ENCODE data around the gene TM4SF18.
A peak's percentile ranks its signal among the peaks of the same experiment; 100 is the strongest.

The TM4SF18 gene

DNA sequence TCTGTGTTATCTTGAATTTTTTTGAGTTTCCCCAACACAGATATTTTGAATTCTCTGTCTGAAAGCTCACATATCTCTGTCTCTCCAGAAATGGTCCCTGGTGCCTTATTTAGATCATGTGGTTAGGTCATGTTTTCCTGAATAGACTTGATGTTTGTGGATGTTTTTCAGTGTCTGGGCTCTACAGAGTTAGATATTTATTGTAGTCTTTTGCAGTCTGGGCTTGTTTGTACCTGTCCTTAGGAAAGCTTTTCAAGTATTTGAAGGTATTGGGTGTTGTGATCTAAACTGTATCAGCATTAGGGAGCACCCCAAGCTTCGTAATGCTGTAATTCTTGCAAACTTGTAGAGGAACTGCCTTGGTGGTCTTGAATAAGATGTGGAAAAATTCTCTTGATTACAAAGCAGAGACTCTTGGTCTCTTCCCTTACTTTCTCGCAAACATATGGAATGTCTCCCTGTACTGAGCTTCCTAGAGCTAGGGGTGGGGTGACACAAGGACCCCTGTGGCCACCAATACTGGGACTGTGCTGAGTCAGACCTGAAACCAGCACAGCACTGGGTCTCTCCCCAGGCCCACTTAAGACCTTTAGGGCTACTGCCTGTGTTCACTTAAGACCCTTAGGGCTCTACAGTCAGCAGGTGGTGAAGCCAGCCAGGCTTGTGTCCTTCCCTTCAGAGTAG lies 26.5 kb downstream of the TM4SF18 start:
- Histone ChIP-seq H4K8ac (ENCODE audit: low read depth, low read length) (no peak overlapping the region), H4K91ac (ENCODE audit: low read depth, low read length) (peak overlapping the region; percentile 6), H3K4me1 (ENCODE audit: control insufficient read depth in 1 of 2, insufficient read depth in 2 of 2, low read length in 2 of 2) (peaks cover 2% of the 10 kb centered on the region in 2 experiments), H3K23ac (ENCODE audit: low read length) (no peak overlapping the region), H3K14ac (ENCODE audit: low read length) (no peak overlapping the region), H4K12ac (ENCODE audit: low read depth, low read length) (no peak overlapping the region), H3K79me1 (ENCODE audit: low read length) (no peaks in the 10 kb centered on the region), H3K4ac (ENCODE audit: low read depth, low read length) (no peak overlapping the region), H2AK5ac (ENCODE audit: low read length) (no peak overlapping the region), H3K27ac (ENCODE audit: low read depth, low read length) (no peak overlapping the region), H2BK5ac (ENCODE audit: low read depth, low read length, poor library complexity) (no peak overlapping the region), H3K4me2 (ENCODE audit: low read length) (no peak overlapping the region), H2BK120ac (ENCODE audit: insufficient read depth, low read length, poor library complexity) (no peak overlapping the region), H3K36me3 (ENCODE audit: control insufficient read depth in 1 of 2, insufficient read depth in 2 of 2, low read length in 2 of 2) (no peaks in the 10 kb centered on the region), H3K4me3 (ENCODE audit: low read depth, low read length) (no peak overlapping the region), H3K18ac (ENCODE audit: low read length) (no peak overlapping the region), H3K79me2 (ENCODE audit: control insufficient read depth, insufficient read depth, low read length, poor library complexity) (peaks cover 1% of the 10 kb centered on the region), H3K9me3 (ENCODE audit: insufficient read depth, low read depth, low read length) (no peaks in the 10 kb centered on the region), H2BK12ac (ENCODE audit: low read length) (no peak overlapping the region), H3K9ac (ENCODE audit: low read length) (no peak overlapping the region), H2AFZ (ENCODE audit: insufficient read depth, low read length, poor library complexity) (no peak overlapping the region), H3K27me3 (ENCODE audit: insufficient read depth, low read length) (no peaks in the 10 kb centered on the region)
- no CpG with 5 or more reads among the region's 2 CpGs for WGBS (ENCODE audit: extremely low coverage, insufficient coverage, insufficient read length)
- DNase-seq = no peak

- Histone ChIP-seq H3K18ac (ENCODE audit: low read length) (no peak overlapping the region), H3K4me2 (ENCODE audit: low read length) (no peak overlapping the region), H3K27ac (ENCODE audit: low read depth, low read length) (no peak overlapping the region), H4K8ac (ENCODE audit: low read depth, low read length) (no peak overlapping the region), H3K79me1 (ENCODE audit: low read length) (peaks cover 2% of the 10 kb centered on the region), H2AFZ (ENCODE audit: insufficient read depth, low read length, poor library complexity) (no peak overlapping the region), H2AK5ac (ENCODE audit: low read length) (no peak overlapping the region), H3K4ac (ENCODE audit: low read depth, low read length) (no peak overlapping the region), H3K36me3 (ENCODE audit: control insufficient read depth in 1 of 2, insufficient read depth in 2 of 2, low read length in 2 of 2) (no peaks in the 10 kb centered on the region), H3K9ac (ENCODE audit: low read length) (no peak overlapping the region), H2BK5ac (ENCODE audit: low read depth, low read length, poor library complexity) (no peak overlapping the region), H4K91ac (ENCODE audit: low read depth, low read length) (no peak overlapping the region), H3K14ac (ENCODE audit: low read length) (no peak overlapping the region), H3K4me3 (ENCODE audit: low read depth, low read length) (no peak overlapping the region), H3K23ac (ENCODE audit: low read length) (no peak overlapping the region), H2BK120ac (ENCODE audit: insufficient read depth, low read length, poor library complexity) (no peak overlapping the region), H2BK12ac (ENCODE audit: low read length) (no peak overlapping the region), H3K79me2 (ENCODE audit: control insufficient read depth, insufficient read depth, low read length, poor library complexity) (peaks cover 1% of the 10 kb centered on the region), H4K12ac (ENCODE audit: low read depth, low read length) (no peak overlapping the region), H3K27me3 (ENCODE audit: insufficient read depth, low read length) (no peaks in the 10 kb centered on the region), H3K9me3 (ENCODE audit: insufficient read depth, low read depth, low read length) (no peaks in the 10 kb centered on the region), H3K4me1 (ENCODE audit: control insufficient read depth in 1 of 2, insufficient read depth in 2 of 2, low read length in 2 of 2) (peaks cover 4 to 5% of the 10 kb centered on the region in 2 experiments)
- WGBS (ENCODE audit: extremely low coverage, insufficient coverage, insufficient read length) = no CpG with 5 or more reads among the region's 2 CpGs
- no peak for DNase-seq
These were observed 28.1 kb downstream of the TM4SF18 start for GRCh38 chr3:149305376-149305775.

DNA sequence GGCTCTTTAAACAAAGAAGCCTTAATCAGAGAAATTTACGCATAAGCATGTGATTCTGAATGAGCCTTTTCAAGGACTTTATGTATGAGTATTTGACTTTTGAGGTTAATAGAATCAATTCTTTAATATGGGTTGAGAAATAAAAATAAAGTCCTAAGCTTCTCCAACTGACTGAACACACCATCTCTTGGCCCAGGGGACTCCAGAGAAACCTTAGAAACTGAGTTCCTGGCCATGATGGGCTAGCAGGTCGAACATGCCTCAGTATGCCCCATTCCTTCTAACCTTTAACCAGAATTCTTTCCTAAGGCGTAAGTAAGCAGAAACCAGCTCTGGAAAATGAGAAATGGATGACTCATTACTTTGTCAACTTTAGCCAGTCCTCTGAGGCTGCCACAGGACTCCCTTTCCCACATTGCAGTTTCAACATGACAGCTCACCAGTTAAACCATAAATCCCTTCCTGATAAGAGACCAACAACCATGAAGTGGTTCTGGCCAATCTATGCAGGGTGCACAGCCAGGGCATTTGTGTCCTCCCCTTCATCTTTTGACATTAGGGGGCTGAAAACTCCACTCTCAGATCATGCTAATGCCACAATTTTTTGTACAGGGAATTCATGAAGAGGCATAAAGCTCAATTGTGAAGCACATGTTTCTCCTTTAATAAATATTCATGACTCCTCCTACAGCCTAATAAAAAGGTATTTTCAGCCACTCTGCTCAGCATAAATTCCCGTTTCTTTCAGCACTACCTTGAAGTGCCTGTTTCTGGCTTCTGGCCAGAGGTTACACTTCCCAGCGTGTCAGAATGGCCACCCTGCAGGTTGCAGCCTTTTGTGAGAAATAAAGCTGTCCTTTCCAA lies 33.3 kb downstream of the TM4SF18 start:
- WGBS (ENCODE audit: extremely low coverage, insufficient coverage, insufficient read length) = no CpG with 5 or more reads among the region's 5 CpGs
- Histone ChIP-seq H3K4me1 (ENCODE audit: control insufficient read depth in 1 of 2, insufficient read depth in 2 of 2, low read length in 2 of 2) (peaks cover 2 to 8% of the 10 kb centered on the region in 2 experiments), H3K4me3 (ENCODE audit: low read depth, low read length) (no peak overlapping the region), H2AK5ac (ENCODE audit: low read length) (no peak overlapping the region), H3K79me1 (ENCODE audit: low read length) (peaks cover 7% of the 10 kb centered on the region), H4K12ac (ENCODE audit: low read depth, low read length) (no peak overlapping the region), H2BK120ac (ENCODE audit: insufficient read depth, low read length, poor library complexity) (no peak overlapping the region), H3K27me3 (ENCODE audit: insufficient read depth, low read length) (no peaks in the 10 kb centered on the region), H3K36me3 (ENCODE audit: control insufficient read depth in 1 of 2, insufficient read depth in 2 of 2, low read length in 2 of 2) (no peaks in the 10 kb centered on the region), H3K23ac (ENCODE audit: low read length) (no peak overlapping the region), H2BK5ac (ENCODE audit: low read depth, low read length, poor library complexity) (no peak overlapping the region), H3K9ac (ENCODE audit: low read length) (no peak overlapping the region), H3K9me3 (ENCODE audit: insufficient read depth, low read depth, low read length) (peaks cover 3% of the 10 kb centered on the region), H4K91ac (ENCODE audit: low read depth, low read length) (no peak overlapping the region), H4K8ac (ENCODE audit: low read depth, low read length) (no peak overlapping the region), H2AFZ (ENCODE audit: insufficient read depth, low read length, poor library complexity) (no peak overlapping the region), H2BK12ac (ENCODE audit: low read length) (no peak overlapping the region), H3K79me2 (ENCODE audit: control insufficient read depth, insufficient read depth, low read length, poor library complexity) (no peaks in the 10 kb centered on the region), H3K27ac (ENCODE audit: low read depth, low read length) (peak overlapping the region; percentile 69), H3K18ac (ENCODE audit: low read length) (no peak overlapping the region), H3K4ac (ENCODE audit: low read depth, low read length) (no peak overlapping the region), H3K14ac (ENCODE audit: low read length) (no peak overlapping the region), H3K4me2 (ENCODE audit: low read length) (peak overlapping the region; percentile 45)
- DNase-seq = peak; percentile 68 to 92

DNA sequence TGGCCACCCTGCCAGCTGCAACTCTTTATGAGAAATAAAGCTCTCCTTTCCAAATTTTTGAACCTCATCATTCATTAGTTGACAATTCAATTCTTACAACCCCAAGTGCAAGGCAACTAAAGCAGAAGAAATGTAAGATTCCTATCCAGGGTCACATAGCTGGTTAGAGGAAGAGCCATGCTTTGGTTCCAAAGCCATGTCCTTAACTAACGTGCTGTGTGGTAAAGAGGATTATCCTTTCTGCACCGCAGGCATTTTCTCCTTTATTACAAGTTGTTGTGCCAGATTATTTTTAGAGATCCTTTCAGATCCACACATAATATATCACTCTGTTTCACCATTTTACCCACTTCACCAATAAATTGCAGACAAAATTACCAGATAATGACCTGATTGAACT lies 36.5 kb downstream of the TM4SF18 start:
- Histone ChIP-seq H3K9ac (ENCODE audit: low read length) (no peak overlapping the region), H3K27me3 (ENCODE audit: insufficient read depth, low read length) (no peaks in the 10 kb centered on the region), H3K14ac (ENCODE audit: low read length) (no peak overlapping the region), H4K91ac (ENCODE audit: low read depth, low read length) (no peak overlapping the region), H3K9me3 (ENCODE audit: insufficient read depth, low read depth, low read length) (peaks cover 4% of the 10 kb centered on the region), H2AK5ac (ENCODE audit: low read length) (no peak overlapping the region), H2AFZ (ENCODE audit: insufficient read depth, low read length, poor library complexity) (no peak overlapping the region), H4K8ac (ENCODE audit: low read depth, low read length) (no peak overlapping the region), H2BK12ac (ENCODE audit: low read length) (no peak overlapping the region), H4K12ac (ENCODE audit: low read depth, low read length) (no peak overlapping the region), H2BK120ac (ENCODE audit: insufficient read depth, low read length, poor library complexity) (no peak overlapping the region), H3K4me3 (ENCODE audit: low read depth, low read length) (no peak overlapping the region), H3K18ac (ENCODE audit: low read length) (no peak overlapping the region), H3K36me3 (ENCODE audit: control insufficient read depth in 1 of 2, insufficient read depth in 2 of 2, low read length in 2 of 2) (no peaks in the 10 kb centered on the region), H2BK5ac (ENCODE audit: low read depth, low read length, poor library complexity) (no peak overlapping the region), H3K4me2 (ENCODE audit: low read length) (no peak overlapping the region), H3K27ac (ENCODE audit: low read depth, low read length) (no peak overlapping the region), H3K4me1 (ENCODE audit: control insufficient read depth in 1 of 2, insufficient read depth in 2 of 2, low read length in 2 of 2) (peaks cover 2 to 8% of the 10 kb centered on the region in 2 experiments), H3K23ac (ENCODE audit: low read length) (no peak overlapping the region), H3K4ac (ENCODE audit: low read depth, low read length) (no peak overlapping the region), H3K79me1 (ENCODE audit: low read length) (peaks cover 7% of the 10 kb centered on the region), H3K79me2 (ENCODE audit: control insufficient read depth, insufficient read depth, low read length, poor library complexity) (no peaks in the 10 kb centered on the region)
- no CpG with 5 or more reads among the region's 2 CpGs for WGBS (ENCODE audit: extremely low coverage, insufficient coverage, insufficient read length)
- no peak for DNase-seq

Data from trophoblast cell (in vitro differentiated cells and primary cell).